ENCODE results near the gene PLAAT4.

PLAAT4 gene

DNA sequence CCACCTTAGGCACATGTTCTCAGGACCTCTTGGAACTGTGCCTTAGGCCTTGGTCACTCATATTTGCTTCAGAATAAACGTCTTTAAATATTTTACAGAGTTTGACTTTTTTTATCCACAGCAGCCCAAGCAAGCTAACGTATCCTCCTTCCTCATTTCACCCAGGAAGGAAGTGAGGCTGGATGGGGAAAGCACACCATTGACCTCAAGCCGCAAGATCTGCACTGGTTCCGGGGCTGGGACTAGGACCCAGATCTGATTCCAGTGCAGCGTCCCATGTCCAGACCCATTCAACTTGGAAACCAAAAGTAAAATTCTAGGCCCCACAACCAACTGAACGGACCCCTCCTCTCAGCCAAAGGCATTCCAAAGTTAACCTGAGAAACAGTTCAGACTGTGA lies 33.1 kb upstream of the PLAAT4 start:
- TF ChIP-seq, protein P1, sequence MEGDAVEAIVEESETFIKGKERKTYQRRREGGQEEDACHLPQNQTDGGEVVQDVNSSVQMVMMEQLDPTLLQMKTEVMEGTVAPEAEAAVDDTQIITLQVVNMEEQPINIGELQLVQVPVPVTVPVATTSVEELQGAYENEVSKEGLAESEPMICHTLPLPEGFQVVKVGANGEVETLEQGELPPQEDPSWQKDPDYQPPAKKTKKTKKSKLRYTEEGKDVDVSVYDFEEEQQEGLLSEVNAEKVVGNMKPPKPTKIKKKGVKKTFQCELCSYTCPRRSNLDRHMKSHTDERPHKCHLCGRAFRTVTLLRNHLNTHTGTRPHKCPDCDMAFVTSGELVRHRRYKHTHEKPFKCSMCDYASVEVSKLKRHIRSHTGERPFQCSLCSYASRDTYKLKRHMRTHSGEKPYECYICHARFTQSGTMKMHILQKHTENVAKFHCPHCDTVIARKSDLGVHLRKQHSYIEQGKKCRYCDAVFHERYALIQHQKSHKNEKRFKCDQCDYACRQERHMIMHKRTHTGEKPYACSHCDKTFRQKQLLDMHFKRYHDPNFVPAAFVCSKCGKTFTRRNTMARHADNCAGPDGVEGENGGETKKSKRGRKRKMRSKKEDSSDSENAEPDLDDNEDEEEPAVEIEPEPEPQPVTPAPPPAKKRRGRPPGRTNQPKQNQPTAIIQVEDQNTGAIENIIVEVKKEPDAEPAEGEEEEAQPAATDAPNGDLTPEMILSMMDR (IDR thresholded peaks at IDR 0.05; ENCODE audit: control extremely low read depth, extremely low read depth, low read depth, missing control alignments), result no peak
- DNase-seq (ENCODE audit: extremely low spot score), result no peak
- ChIA-PET POLR2A (no interaction called here), CTCF (no interaction called here)

DNA sequence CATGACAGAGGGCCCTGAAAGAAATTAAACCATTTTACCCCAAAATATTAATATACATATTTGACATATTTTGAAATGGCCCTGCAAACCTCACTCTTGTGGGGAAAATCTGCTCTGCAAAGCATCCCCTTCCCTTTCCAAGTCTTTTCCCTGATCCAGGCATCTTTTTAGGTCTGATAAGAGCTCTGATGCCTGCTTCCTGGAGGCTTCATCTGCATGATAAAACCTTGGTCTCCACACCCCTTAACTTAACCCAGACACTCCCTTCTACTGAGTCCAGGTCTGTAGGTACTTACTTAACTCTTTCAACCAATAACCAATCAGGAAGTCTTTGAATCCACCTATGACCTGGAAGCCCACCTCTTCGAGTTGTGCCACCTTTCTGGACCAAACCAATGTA lies 32.6 kb upstream of the PLAAT4 start:
- DNase-seq (ENCODE audit: extremely low spot score), result no peak
- CTCF ChIA-PET, result interaction anchor here (0.9 to 1.0 kb wide), 2 partner anchors 84 to 135 kb away, joined by 3 read pairs; no protein-coding TSS in a partner anchor
- POLR2A ChIA-PET, result no interaction called here
- TF ChIP-seq, protein P1 (IDR thresholded peaks at IDR 0.05; ENCODE audit: control extremely low read depth, extremely low read depth, low read depth, missing control alignments), result no peak

DNA sequence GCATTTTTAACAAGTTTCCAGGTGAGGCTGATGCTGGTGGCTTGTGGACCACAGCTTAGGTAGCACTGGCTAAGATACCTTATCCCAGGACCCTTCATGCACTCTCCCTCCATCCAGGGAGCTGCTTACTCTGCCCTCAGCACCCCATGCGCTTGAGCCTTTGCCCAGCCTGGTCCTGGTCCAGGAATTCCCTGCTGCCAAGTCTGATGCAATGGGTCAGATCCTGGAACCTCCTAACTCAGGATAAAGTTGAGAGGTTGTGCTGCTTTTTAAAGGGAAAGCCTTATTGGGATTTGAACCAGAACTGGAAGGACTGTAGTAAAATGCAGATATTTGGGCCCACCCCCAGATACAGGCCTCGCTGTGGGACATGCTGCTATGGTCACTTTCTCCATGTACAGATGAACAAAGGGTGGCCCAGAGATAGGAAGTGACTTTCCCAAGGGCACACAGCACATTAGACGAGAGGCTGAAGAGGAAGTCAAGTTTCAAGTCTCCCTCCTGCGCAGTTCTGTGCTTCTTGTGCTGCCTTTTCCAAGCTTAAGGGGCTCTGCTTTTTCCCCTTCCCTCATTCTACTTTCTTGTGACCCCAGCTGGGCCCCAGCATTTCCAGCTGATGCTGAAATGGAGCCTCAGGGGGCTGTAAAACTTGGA lies 31.5 kb upstream of the PLAAT4 start:
- ChIA-PET POLR2A (no interaction called here), CTCF (interaction anchor here (0.9 to 4.0 kb wide), 4 partner anchors 10 to 134 kb away, joined by 3 to 25 read pairs (median 4); no protein-coding TSS in a partner anchor)
- DNase-seq (ENCODE audit: extremely low spot score), result no peak
- TF ChIP-seq, protein P1 (IDR thresholded peaks at IDR 0.05; ENCODE audit: control extremely low read depth, extremely low read depth, low read depth, missing control alignments), result no peak

DNA sequence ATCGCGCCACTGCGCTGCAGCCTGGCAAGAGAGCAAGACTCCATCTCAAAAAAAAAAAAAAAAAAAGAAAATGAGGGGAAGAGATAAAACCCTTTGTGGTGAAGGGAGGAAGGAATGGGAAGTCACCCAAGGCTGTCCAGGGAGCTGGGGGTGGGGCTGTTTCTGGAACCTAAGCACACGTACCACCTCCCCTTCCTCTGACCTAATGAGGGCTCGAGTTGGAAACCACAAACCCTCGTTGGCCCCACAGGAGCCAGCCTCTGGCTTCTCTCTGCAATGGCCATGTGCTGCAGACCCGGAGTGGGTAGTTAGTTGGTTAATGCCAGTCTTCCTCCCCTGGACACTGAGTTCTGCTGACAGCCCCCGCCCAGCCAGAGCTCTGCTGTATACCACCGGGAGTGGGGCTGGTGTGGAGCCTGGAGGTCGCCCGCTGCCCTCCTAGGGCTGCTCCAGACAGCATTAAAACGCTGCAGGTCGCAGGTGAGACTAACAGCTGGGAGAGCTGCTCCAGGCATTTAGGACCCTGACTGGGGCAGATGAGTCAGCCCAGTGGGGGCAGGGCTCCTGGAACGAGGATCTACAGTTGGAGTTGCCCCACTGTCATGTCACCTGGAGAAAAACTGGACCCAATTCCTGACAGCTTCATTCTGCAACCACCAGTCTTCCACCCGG lies 30.6 kb upstream of the PLAAT4 start, which contains the start of gene LGALS12:
LGALS12 (plus strand) TSS at position 228 of the 672 bp plus-strand sequence; CDS start at position 603, 375 bp downstream.
- peak; percentile 19 for DNase-seq (ENCODE audit: extremely low spot score)
- CTCF ChIA-PET, result interaction anchor here (1.0 to 4.0 kb wide), 4 partner anchors 10 to 134 kb away, joined by 3 to 25 read pairs (median 4); no protein-coding TSS in a partner anchor
- POLR2A ChIA-PET, result no interaction called here
- TF ChIP-seq, protein P1 (IDR thresholded peaks at IDR 0.05; ENCODE audit: control extremely low read depth, extremely low read depth, low read depth, missing control alignments), result no peak

DNA sequence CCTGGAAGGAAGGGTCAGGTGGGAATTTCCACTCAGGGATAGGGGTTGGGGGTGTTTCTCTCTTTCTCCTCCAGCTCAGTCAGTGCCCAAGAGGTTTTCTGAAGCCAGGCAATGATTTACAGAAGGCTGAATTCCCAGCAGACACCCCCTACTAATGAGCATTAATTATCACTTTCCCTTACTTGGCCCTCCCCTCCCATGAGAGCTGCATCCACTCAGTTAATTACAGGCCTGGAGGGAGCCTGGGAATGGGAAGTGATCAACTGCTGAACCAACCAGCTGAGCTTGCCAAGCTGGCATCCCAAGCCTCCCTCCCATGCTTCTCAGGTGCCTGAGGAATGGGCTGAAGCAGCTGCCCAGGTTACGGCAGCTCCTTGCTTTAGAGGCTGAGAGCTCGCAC lies 29.7 kb upstream of the PLAAT4 start:
- ChIA-PET CTCF (interaction anchor here (1.0 to 4.0 kb wide), 4 partner anchors 9 to 133 kb away, joined by 3 to 25 read pairs (median 4); no protein-coding TSS in a partner anchor), POLR2A (no interaction called here)
- no peak for DNase-seq (ENCODE audit: extremely low spot score)
- TF ChIP-seq, protein P1 (IDR thresholded peaks at IDR 0.05; ENCODE audit: control extremely low read depth, extremely low read depth, low read depth, missing control alignments), result no peak

DNA sequence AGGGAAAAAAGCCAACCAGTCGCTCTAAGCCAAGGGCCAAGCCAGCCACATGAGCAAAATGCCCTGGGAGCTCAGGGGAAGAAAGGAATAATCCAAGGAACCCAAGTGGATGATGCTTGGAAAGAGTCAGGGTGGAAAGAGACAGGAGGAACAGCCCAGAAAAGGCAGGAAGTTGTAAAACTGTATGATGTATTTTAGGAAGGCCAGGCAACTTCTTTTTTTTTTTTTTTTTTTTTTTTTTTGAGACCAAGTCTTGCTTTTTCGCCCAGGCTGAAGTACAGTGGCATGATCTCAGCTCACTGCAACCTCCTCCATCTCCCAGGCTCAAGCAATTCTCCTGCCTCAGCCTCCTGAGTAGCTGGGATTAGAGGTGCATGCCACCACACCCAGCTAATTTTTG lies 29.1 kb upstream of the PLAAT4 start:
- TF ChIP-seq, protein P1 (IDR thresholded peaks at IDR 0.05; ENCODE audit: control extremely low read depth, extremely low read depth, low read depth, missing control alignments), result no peak
- DNase-seq (ENCODE audit: extremely low spot score), result no peak
- ChIA-PET CTCF (interaction anchor here (0.7 to 4.0 kb wide), 6 partner anchors 13 to 484 kb away, joined by 3 to 25 read pairs (median 3); no protein-coding TSS in a partner anchor), POLR2A (no interaction called here)
